K562 (cell line): ENCODE measurements around the gene ACHE. TPM values are rescaled to one million over a fixed set of nuclear protein-coding genes. Genes with fewer than 3 reads are reported as not detected.

ENCODE experiments used
- ARID1B ChIP-seq: fragments of 450-650 bp; IDR thresholded peaks from 2 replicates; pipeline ENCODE4 v1.6.1; 2016; ENCODE audit warnings: antibody characterized with exemption, mild to moderate bottlenecking, inconsistent platforms
- CEBPB ChIP-seq: fragments of 450-650 bp; IDR thresholded peaks from 2 replicates; pipeline ENCODE4 v1.6.1; 2016; ENCODE audit warnings: missing genetic modification characterization, missing compliant biosample characterization
- HMG20A ChIP-seq: fragments of 450-650 bp; formaldehyde crosslinking; conservative IDR thresholded peaks from 2 replicates; pipeline ENCODE4 v1.4.0; 2020; ENCODE audit warnings: mild to moderate bottlenecking, mixed read lengths
- MAFG ChIP-seq: fragments of 450-650 bp; conservative IDR thresholded peaks from 2 replicates; pipeline ENCODE4 v1.6.1; 2016; ENCODE audit warnings: missing genetic modification characterization, missing compliant biosample characterization
- MTA3 ChIP-seq: fragments of 450-650 bp; formaldehyde crosslinking; IDR thresholded peaks from 2 replicates; pipeline ENCODE4 v1.6.1; 2017; ENCODE audit warnings: mild to moderate bottlenecking, borderline replicate concordance
- POLR2AphosphoS5 ChIP-seq: IDR thresholded peaks from 2 replicates; pipeline ENCODE4 v1.6.1; 2011; ENCODE audit warnings: mild to moderate bottlenecking, low read depth, low read length, moderate library complexity; ENCODE audit not compliant: control insufficient read depth, insufficient read depth
- XRCC4 ChIP-seq: IDR thresholded peaks from one replicate; pipeline ENCODE4 v1.6.1; 2011; ENCODE audit not compliant: insufficient read depth, insufficient read length; ENCODE audit errors: extremely low read depth
- ZNF407 ChIP-seq: fragments of 450-650 bp; IDR thresholded peaks from 2 replicates; pipeline ENCODE4 v1.6.1; 2016; ENCODE audit warnings: low read depth
- ZNF644 ChIP-seq: fragments of 200-800 bp; sonication (Bioruptor generic); IDR thresholded peaks from 2 replicates; pipeline ENCODE4 v1.6.1; 2016; ENCODE audit warnings: low read depth, missing genetic modification characterization, missing compliant biosample characterization
- ZNF780A ChIP-seq: fragments of 250-450 bp; sonication (Bioruptor Pico); IDR thresholded peaks from 2 replicates; pipeline ENCODE4 v1.5.0; 2021; ENCODE audit warnings: mild to moderate bottlenecking
- polyA plus RNA-seq, 8 experiments: library from polyadenylated mRNA; depleted of rRNA in 4 of 8; stranded (reverse) in 5 of 8; unstranded in 3 of 8; fragments of >200 nt; fragmentation: Nextera tagmentation in 2 of 8; fragmentation: Illumina TruSeq in 1 of 8; extraction: Ambion mirVana in 2 of 8; extraction: Trizol in 1 of 8; gene quantifications; 2 replicates each; pipeline versions ENCODE4 v1.2.1 to v1.2.3, GENCODE V29; 2011 to 2014; ENCODE audit warnings: inconsistent platforms in 1 of 8, missing spikeins in 1 of 8
- total RNA-seq, 7 experiments: library from RNA; depleted of rRNA in 6 of 7; stranded (reverse); fragments of >200 nt in 6 of 7; fragmentation: Illumina TruSeq in 2 of 7; extraction: Trizol in 2 of 7; gene quantifications; 2 replicates each; pipeline versions ENCODE4 v1.2.1 to v1.2.3, GENCODE V29; 2011 to 2021; ENCODE audit warnings: low replicate concordance in 1 of 7
- TF ChIP-seq, protein P1 (sequence below): fragments of 250-450 bp; sonication (Bioruptor Pico); IDR thresholded peaks from 2 replicates; pipeline ENCODE4 v1.5.0; 2021; ENCODE audit warnings: mild to moderate bottlenecking, moderate library complexity
- TF ChIP-seq, protein P2 (sequence below): IDR thresholded peaks from 2 replicates; pipeline ENCODE4 v1.6.1; 2011; ENCODE audit not compliant: insufficient read length; ENCODE audit errors: extremely low read depth
- TF ChIP-seq, protein P3 (sequence below): sonication (generic); formaldehyde crosslinking; IDR thresholded peaks from 2 replicates; pipeline ENCODE4 v1.8.0; 2022; ENCODE audit warnings: mild to moderate bottlenecking, missing genetic modification reagents

Gene ACHE
- total and polyA plus RNA-seq, 9 of the 15 experiments (the other 6 are each of a cell fraction or from before 2014, with no cell fraction given), result 0.04 to 8.8 (median 1.9) TPM

- TF ChIP-seq POLR2AphosphoS5 (no peak), MTA3 (peak; percentile 52; the same call in 1 of the 2 replicates), ZNF407 (peak; percentile 42; the same call in 1 of the 2 replicates), ZNF644 (no peak), ZNF780A (no peak), HMG20A (CRISPR knock-in tag) (no peak), XRCC4 (no peak), CEBPB (tag) (no peak), MAFG (tag) (no peak), ARID1B (peak; percentile 53)
- TF ChIP-seq, protein P1, sequence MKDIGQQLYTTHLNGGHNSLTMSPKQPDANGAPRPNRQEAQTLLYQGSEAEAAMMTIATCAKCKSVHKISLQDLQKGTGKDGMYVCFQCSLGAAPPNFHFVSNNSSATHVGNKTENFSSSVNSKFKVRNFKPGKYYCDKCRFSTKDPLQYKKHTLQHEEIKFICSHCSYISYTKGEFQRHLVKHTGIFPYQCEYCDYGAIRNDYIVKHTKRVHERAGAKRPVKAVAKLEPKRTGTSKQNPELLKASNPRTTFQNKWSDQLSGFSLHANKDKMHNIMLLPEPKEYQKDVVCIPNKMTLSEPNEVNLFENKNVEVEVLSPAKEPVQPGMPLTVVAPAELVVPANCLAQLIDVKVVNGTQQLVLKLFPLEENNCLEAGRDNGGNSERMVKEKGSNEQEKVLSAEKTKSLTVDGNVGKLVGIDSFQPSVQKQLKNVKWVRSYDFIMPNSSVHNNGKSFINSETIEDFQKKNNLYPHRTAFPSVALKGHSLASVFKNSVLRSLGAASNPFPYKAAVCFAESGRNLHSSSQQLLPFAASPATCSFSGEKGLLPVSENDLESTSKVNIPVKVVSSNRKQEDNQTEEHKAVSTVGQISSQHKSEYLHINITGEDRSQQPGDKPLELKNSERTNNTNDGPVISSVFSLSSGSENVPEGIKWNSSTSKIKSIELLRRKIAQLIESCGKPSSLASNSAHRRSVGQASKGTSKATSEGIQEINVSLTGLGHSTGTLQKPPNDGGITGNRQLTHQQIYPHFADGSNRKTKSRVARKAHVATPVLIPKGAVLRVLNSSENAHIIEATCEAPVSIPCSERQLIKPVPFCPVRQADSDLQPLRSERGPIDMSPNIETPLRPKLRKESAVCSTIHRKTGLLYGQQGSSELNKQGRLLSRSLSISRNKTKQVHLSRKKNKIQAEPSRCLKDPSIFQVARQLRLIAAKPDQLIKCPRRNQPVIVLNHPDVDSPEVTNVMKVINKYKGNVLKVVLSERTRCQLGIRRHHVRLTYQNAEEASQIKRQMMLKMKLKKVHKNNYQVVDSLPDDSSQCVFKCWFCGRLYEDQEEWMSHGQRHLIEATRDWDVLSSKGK (CRISPR knock-in tag), result no peak
- TF ChIP-seq, protein P2, sequence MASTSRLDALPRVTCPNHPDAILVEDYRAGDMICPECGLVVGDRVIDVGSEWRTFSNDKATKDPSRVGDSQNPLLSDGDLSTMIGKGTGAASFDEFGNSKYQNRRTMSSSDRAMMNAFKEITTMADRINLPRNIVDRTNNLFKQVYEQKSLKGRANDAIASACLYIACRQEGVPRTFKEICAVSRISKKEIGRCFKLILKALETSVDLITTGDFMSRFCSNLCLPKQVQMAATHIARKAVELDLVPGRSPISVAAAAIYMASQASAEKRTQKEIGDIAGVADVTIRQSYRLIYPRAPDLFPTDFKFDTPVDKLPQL, result no peak
- TF ChIP-seq, protein P3, sequence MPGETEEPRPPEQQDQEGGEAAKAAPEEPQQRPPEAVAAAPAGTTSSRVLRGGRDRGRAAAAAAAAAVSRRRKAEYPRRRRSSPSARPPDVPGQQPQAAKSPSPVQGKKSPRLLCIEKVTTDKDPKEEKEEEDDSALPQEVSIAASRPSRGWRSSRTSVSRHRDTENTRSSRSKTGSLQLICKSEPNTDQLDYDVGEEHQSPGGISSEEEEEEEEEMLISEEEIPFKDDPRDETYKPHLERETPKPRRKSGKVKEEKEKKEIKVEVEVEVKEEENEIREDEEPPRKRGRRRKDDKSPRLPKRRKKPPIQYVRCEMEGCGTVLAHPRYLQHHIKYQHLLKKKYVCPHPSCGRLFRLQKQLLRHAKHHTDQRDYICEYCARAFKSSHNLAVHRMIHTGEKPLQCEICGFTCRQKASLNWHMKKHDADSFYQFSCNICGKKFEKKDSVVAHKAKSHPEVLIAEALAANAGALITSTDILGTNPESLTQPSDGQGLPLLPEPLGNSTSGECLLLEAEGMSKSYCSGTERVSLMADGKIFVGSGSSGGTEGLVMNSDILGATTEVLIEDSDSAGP (CRISPR knock-in tag), result no peak
Observed at GRCh38 chr7:100840470-100841100, 55.1 kb downstream of the ACHE start (continued).
